NCI-H1436 (cell line): Measurements from ENCODE around the gene GLIS1.
A peak's percentile ranks its signal among the peaks of the same experiment; 100 is the strongest.

Source experiments
- DNase-seq: peaks from one replicate; lab custom pipeline; 2025; lab: John Stamatoyannopoulos, UW

The GLIS1 gene

GRCh38 chr1:53548031-53548491, 190.9 kb downstream of the GLIS1 start:
- DNase-seq, result no peak

GRCh38 chr1:53547231-53547790, 191.7 kb downstream of the GLIS1 start:
- DNase-seq, result no peak

GRCh38 chr1:53546409-53547155, 192.4 kb downstream of the GLIS1 start:
- DNase-seq, result no peak

- peak; percentile 12 for DNase-seq
Observed at GRCh38 chr1:53545663-53546408, 193.1 kb downstream of the GLIS1 start.

- no peak for DNase-seq
Observed at GRCh38 chr1:53544728-53545515, 194.0 kb downstream of the GLIS1 start.

- no peak for DNase-seq
Observed at GRCh38 chr1:53543778-53544695, 194.9 kb downstream of the GLIS1 start.

- DNase-seq, result no peak
Observed at GRCh38 chr1:53543130-53543777, 195.7 kb downstream of the GLIS1 start.

- no peak for DNase-seq
Observed at GRCh38 chr1:53542551-53542950, 196.4 kb downstream of the GLIS1 start.

- DNase-seq, result peak; percentile 7
Observed at GRCh38 chr1:53541761-53542550, 197.0 kb downstream of the GLIS1 start.

- DNase-seq, result no peak
Observed at GRCh38 chr1:53541263-53541625, 197.7 kb downstream of the GLIS1 start.

- DNase-seq, result no peak
Observed at GRCh38 chr1:53540604-53541262, 198.2 kb downstream of the GLIS1 start.

- DNase-seq, result no peak
Observed at GRCh38 chr1:53539711-53540603, 199.0 kb downstream of the GLIS1 start.

GRCh38 chr1:53539226-53539625, 199.7 kb downstream of the GLIS1 start:
- no peak for DNase-seq

GRCh38 chr1:53536606-53537005, 202.4 kb downstream of the GLIS1 start:
- DNase-seq, result no peak

- DNase-seq, result no peak
Observed at GRCh38 chr1:53535846-53536245, 203.1 kb downstream of the GLIS1 start.

- DNase-seq, result no peak
Observed at GRCh38 chr1:53535226-53535625, 203.7 kb downstream of the GLIS1 start.

GRCh38 chr1:53532912-53533311, 206.1 kb downstream of the GLIS1 start:
- no peak for DNase-seq

GRCh38 chr1:53532377-53532776, 206.6 kb downstream of the GLIS1 start:
- no peak for DNase-seq
